HCT116 (cell line): ENCODE measurements around the gene PRKG1.

Source experiments
- EGR1 ChIP-seq: IDR thresholded peaks from 2 replicates; pipeline ENCODE4 v1.6.1; 2012; ENCODE audit warnings: low read depth
- EZH2 ChIP-seq: fragments of 200-600 bp; sonication (generic); IDR thresholded peaks from 2 replicates; pipeline ENCODE4 v1.6.1; 2017; ENCODE audit warnings: antibody characterized with exemption, mixed run types
- POLR2A ChIP-seq: IDR thresholded peaks from 2 replicates; pipeline ENCODE4 v1.7.0; 2011; ENCODE audit warnings: borderline replicate concordance; ENCODE audit not compliant: insufficient read depth, insufficient read length; ENCODE audit errors: extremely low read depth
- RAD21 ChIP-seq: IDR thresholded peaks from 2 replicates; pipeline ENCODE4 v1.6.1; 2012; ENCODE audit warnings: low read depth, mild to moderate bottlenecking
- SIN3A ChIP-seq: IDR thresholded peaks from 2 replicates; pipeline ENCODE4 v1.6.1; 2012; ENCODE audit warnings: low read depth
- TF ChIP-seq, protein P1 (sequence below), 3 experiments: fragments of 200-600 bp in 1 of 3; sonication (generic) in 1 of 3; IDR thresholded peaks in 2 of 3; conservative IDR thresholded peaks in 1 of 3; 2 replicates each; pipeline ENCODE4 v1.5.1; 2012 to 2017; ENCODE audit warnings: low read depth in 2 of 3, low read length in 2 of 3, antibody characterized with exemption in 1 of 3, borderline replicate concordance in 1 of 3, control low read depth in 1 of 3, mild to moderate bottlenecking in 1 of 3, mixed read lengths in 1 of 3, mixed run types in 1 of 3, moderate library complexity in 1 of 3; ENCODE audit not compliant: insufficient read depth in 1 of 3

DNA sequence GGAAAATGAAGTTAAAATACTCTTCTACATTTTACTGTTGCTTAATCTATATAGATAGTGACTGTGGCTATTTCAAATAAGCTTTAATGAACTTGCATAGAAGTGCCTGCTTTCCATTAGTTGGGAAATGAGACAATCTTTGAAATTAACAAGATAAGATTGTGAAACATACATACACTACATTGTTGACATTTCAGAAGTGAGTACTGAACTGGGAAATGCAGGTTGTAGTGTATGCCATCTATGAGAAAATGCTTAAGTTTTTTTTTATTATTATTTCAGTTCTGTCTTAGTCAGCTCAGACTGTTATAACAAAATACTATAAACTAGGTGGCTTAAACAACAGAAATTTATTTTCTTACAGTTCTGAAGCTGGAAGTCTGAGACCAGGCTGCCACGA lies 674.7 kb downstream of the PRKG1 start:
- TF ChIP-seq, protein P1, sequence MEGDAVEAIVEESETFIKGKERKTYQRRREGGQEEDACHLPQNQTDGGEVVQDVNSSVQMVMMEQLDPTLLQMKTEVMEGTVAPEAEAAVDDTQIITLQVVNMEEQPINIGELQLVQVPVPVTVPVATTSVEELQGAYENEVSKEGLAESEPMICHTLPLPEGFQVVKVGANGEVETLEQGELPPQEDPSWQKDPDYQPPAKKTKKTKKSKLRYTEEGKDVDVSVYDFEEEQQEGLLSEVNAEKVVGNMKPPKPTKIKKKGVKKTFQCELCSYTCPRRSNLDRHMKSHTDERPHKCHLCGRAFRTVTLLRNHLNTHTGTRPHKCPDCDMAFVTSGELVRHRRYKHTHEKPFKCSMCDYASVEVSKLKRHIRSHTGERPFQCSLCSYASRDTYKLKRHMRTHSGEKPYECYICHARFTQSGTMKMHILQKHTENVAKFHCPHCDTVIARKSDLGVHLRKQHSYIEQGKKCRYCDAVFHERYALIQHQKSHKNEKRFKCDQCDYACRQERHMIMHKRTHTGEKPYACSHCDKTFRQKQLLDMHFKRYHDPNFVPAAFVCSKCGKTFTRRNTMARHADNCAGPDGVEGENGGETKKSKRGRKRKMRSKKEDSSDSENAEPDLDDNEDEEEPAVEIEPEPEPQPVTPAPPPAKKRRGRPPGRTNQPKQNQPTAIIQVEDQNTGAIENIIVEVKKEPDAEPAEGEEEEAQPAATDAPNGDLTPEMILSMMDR (IDR thresholded peaks at IDR 0.05 in 2 of 3, conservative IDR thresholded peaks at IDR 0.05 in 1 of 3; ENCODE audit: borderline replicate concordance in 1 of 3, insufficient read depth in 1 of 3, low read depth in 2 of 3, low read length in 2 of 3) = no peak
- TF ChIP-seq RAD21 = no peak
- no peak for TF ChIP-seq SIN3A
- TF ChIP-seq EZH2 = no peak
- no peak for TF ChIP-seq EGR1
- TF ChIP-seq POLR2A = no peak
